ENCODE measurements around the gene PIK3R1.

The PIK3R1 gene

DNA sequence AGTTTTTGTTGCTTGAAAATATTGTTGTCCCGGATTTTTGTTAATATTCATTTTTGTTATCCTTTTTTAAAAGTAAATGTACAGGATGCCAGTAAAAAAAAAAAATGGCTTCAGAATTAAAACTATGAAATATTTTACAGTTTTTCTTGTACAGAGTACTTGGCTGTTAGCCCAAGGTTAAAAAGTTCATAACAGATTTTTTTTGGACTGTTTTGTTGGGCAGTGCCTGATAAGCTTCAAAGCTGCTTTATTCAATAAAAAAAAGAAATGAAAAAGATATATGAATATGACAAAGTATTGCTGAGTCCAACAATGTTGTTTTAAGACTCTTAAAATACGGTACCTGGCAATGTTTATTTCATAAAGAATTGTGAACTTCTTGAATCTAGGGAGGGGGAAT lies 82.9 kb downstream of the PIK3R1 start:
- no peak for DNase-seq (ENCODE audit: low read depth)

DNA sequence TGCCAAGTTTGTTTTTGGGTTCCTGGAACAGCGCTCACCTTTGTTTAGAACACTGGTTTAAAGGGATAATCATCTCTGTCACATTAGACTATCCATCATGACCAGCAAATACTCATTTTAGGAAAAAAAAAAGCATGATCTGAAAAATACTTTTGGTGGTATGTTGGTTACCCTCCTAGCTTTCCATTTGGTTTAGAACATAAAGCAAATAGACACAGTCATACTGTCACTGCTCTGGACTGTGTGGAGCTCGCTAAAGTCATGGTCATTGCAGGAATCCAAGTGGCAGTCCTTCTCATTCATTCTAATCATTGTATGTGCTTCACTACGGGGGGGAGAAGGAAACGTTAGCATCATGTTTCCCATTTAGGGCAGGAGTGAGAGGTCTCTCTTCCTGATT lies 83.5 kb downstream of the PIK3R1 start:
- DNase-seq (ENCODE audit: low read depth), result no peak

GRCh38 chr5:68299575-68299974 lies 84.0 kb downstream of the PIK3R1 start:
- peak; percentile 42 for DNase-seq (ENCODE audit: low read depth)

DNA sequence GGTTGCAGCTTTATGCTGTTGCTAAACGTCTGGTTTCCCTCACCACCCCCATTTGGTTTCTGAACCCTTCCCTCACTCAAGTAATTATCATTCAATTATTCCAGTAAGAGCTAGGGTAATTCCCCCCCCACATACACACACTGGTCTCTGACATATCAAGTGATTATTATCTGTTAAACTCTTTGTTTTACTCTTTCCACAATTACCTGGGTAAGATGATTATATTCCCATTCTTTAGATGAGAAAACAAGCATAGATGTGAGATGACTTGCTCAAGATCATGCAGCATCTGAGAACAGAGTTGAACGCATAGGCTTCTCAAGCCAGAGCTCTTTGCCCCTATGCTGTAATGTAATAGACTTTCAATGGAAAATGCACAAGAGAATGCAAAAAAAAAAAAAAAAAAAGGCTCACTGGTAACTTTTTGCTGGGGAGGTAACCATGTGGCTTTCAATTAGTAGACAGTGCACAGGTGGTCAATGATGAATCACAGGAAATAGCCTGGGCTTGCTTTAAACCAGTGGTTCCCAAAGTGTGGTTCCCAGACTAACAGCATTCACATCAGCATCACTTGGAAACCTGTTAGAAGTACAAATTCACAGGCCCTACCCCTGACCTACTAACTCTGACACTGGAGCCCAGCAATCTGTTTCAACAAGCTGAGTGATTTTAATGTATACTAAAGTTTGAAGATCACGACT lies 87.6 kb downstream of the PIK3R1 start:
- no peak for DNase-seq (ENCODE audit: low read depth)

GRCh38 chr5:68303754-68304420 lies 88.3 kb downstream of the PIK3R1 start:
- DNase-seq (ENCODE audit: low read depth), result no peak

DNA sequence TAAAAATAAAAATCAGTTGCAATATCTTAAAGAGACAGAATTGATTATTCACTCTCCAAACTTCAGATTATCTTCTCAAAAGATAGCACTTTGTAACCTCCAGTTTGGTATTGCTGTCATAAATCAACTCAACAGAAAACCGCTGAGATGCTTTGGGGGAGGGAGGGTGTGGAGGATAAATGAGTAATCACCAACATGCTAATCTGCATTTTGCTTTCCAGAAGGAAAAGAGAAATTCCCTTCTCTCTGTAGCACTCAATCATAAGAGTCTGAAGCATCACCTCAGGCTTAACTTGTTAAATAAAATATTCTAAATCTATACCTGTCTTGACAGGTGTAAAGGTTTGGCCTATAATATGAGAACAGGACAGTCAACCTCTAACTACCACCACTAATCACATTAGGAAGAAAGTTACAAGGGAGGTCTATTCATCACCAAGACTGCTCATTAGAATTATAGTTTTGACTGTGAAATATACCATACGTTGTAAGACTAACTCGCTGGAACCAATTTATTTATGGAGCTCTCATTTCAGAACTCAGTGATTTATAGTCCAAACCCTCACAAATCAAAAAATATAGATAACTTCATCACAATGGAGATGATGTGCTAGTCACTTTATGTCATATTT lies 89.0 kb downstream of the PIK3R1 start:
- DNase-seq (ENCODE audit: low read depth), result peak; percentile 67

- DNase-seq (ENCODE audit: low read depth), result no peak
These were observed 89.8 kb downstream of the PIK3R1 start for GRCh38 chr5:68305223-68305870.

DNA sequence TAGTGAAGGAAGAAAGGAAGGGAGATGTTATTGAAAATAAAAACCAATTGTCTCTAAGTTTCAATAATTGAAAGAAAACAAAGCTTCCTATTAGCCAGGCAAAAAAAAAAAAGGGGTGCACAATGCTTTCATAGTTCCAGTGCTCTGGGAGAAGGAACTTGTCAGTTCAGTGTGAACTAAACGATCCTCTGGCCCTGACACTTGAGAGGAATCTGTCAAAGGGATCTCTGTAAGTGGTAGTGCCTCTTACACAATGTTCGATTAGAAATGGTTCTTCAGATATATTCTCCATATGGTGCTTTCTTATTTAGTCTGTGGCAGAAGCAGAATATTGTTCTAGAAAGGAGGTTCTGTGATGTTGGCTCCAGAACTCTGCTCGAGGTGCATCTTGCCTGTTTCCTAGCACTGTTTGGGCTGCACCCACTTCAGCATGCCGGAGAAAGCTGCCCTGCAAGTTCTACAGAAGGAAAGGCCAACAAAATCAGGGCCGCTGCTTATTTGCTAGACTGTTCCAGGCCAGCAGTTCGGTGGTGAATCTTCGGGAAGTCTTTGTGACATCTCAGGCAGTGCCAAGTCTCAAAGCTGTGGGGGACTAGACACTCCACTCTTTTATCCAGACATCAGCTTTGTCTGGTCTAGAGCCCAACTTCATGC lies 90.9 kb downstream of the PIK3R1 start:
- no peak for DNase-seq (ENCODE audit: low read depth)

DNA sequence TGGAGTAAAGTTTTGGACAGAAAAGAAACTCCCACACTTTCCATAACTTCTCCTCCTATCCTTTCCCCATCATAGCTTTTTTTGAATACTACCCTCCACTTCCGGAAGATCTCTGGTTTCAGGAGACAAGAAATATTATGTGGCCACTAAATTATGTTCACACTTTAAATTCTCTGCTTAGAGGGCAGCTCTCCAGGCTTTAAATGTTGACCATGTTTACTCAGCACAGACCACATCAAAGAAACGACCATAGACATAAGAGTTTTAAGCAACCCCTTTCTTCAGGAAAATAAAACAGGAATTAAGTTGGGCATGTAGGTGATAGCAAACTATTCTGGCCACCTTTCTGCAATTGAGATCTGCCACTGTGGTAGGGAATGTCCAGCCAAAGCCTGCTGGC lies 97.8 kb downstream of the PIK3R1 start:
- no peak for DNase-seq (ENCODE audit: low read depth)

- no peak for DNase-seq (ENCODE audit: low read depth)
These were observed 98.9 kb downstream of the PIK3R1 start for GRCh38 chr5:68314465-68314864.

DNA sequence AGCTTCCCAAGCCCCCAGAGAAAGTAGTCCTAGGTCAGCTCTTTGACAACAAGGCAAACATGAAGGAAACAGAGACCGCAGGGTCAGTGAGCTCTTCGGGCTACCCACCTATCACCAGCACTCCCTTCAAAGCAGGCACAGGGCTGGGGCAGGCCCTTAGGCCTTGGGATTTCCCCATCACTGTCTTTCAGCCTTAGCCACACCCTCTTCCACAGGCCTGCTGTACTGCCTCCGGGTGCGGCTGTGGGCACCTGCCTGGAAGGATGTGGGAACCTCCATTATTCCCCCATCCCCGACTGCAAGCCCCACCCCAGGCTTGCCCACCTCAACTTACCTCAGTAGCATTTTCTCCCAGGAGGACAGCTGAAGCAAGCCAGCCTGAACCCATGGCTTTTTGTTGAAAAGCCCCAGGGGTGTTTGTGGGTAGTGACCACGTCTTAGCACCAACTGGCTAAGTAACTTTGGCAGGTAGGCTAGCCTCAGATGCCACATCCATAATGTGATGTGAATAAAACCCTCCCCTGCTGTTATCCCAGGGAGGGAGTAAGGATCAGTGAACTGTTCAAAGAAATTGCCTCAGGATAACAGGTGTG lies 100.2 kb downstream of the PIK3R1 start:
- no peak for DNase-seq (ENCODE audit: low read depth)

- DNase-seq (ENCODE audit: low read depth), result no peak
These were observed 100.9 kb downstream of the PIK3R1 start for GRCh38 chr5:68316469-68316868.

- DNase-seq (ENCODE audit: low read depth), result no peak
These were observed 102.1 kb downstream of the PIK3R1 start for GRCh38 chr5:68317646-68318045.

GRCh38 chr5:68318955-68319705 lies 103.6 kb downstream of the PIK3R1 start:
- DNase-seq (ENCODE audit: low read depth), result peak; percentile 97

- peak; percentile 56 for DNase-seq (ENCODE audit: low read depth)
These were observed 104.3 kb downstream of the PIK3R1 start for GRCh38 chr5:68319706-68320412.

- peak; percentile 11 for DNase-seq (ENCODE audit: low read depth)
These were observed 104.9 kb downstream of the PIK3R1 start for GRCh38 chr5:68320413-68320986.

GRCh38 chr5:68325065-68325580 lies 109.6 kb downstream of the PIK3R1 start:
- no peak for DNase-seq (ENCODE audit: low read depth)

DNA sequence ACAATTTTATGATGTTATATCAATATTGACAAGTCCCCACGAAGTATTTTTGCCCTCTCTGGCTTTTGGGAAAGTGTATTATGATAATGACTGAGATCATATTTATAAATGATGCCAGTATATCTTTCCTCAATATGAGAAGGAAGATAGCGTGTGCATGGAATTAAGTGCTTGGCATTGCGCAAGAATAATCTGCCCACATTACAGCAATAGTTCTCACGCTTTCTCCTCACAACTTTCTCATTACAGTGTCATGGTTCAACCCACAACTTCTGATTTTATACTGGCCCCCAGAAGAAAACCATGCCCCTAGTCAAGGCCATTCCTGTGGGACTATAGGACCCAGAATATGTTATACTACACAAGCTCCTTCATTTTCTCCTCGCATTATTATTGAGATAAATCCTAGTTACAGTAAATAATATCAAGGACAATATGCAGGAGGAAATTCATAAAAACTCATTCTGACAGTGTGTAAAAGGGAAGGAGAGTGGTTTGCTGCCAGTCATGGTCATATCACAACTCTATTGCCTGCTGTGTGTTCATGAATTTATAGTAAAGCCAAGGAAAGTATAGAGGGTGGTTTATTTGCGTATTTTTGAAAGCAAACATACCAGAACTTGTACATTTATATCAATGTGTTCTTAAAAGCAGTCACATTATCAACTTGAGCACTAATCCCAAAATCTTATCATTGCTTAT lies 114.1 kb downstream of the PIK3R1 start:
- DNase-seq (ENCODE audit: low read depth), result no peak

DNA sequence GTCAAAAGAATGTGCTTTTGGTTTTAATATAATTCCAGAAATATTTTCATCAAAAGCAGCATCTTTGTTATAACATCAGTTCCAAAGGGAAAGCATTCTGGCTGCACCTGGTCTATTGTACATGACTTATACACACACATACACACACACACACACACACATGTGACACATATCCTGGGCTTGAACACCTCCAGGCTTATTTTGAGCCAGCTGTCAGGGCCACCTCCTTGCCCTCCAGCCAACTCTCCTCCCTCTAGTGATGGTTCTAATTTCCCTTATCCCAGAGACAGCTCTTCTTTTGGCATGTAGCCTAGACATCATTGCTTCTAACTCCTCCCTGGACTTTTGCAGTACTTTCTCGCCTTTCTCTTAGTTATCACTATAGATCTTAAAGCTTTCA lies 115.0 kb downstream of the PIK3R1 start:
- DNase-seq (ENCODE audit: low read depth), result peak; percentile 71
